ENCODE measurements around the gene SPRYD3.
"Not testable (repeated sequence)": the region's sequence is repeated elsewhere in the genome, so short reads cannot be mapped to it uniquely, and the experiment has no call there.

The SPRYD3 gene, protein sequence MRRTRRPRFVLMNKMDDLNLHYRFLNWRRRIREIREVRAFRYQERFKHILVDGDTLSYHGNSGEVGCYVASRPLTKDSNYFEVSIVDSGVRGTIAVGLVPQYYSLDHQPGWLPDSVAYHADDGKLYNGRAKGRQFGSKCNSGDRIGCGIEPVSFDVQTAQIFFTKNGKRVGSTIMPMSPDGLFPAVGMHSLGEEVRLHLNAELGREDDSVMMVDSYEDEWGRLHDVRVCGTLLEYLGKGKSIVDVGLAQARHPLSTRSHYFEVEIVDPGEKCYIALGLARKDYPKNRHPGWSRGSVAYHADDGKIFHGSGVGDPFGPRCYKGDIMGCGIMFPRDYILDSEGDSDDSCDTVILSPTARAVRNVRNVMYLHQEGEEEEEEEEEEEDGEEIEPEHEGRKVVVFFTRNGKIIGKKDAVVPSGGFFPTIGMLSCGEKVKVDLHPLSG

DNA sequence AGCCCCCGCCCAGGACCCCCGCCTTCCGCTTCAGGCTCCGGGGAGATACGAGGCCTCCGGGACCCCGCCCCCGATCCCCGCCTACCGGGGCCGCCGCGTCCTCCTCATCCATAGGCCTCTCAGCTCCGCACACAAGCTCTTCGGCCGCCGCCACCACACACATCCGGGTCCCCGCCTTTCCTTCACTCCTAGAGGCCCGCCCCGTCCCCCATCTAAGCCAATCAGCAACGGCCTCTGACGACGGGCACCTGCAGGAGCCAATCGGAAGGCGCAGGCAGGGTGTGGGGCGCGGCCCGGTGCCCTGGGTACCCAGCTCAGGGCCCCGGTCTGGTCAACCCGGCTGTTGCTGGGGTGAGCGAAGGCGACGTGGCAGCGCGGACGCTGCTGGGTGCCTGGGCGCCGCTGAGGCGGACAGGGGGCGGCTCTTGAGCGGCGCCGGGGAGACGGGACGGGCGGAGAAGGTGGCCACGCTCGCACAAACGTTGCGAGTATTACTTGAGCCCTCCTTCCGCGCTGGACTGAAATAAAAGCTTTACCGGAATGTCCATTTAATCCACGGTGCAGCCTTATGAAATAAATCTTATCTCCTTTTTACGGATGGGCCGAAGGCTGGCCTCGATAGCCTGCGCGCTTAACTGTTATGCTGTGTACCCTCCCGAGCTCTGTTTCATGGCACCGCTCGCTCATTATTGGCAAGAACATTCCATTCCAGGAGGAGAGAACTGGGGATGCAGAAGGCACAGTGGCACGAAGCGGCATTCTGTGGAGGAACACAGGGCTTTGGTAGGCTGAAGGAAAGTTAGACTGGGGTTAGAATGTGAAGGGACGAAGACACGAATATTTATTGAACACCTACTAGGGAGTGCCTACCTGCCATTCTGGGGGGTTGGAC is at the start of gene SPRYD3:
SPRYD3 (minus strand) TSS at position 165 of the 892 bp plus-strand sequence; CDS start at position 108, 57 bp downstream.
- in situ Hi-C loops (cut with MboI; ENCODE audit: low sequenced_read_pairs): no loop called here

DNA sequence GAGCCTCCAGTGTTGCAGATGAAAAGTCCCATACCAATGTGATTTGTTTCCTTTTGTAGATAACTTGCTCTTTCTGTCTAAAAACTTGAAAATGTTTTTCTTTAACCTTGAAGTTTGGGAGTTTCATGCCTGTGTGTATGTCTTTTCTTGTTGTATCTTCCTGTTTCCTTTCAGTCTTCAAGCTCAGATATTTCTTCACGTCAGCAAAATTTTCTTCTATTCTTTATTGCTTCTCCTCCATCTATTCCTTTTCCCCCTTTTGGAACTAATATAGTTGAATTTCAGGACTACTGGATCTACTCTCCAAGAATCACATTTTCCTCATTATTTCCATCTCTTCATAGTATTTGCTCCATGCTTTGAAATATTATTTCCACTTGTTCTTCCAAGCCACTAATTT is 48.0 kb upstream of the SPRYD3 start:
- in situ Hi-C loops (cut with MboI; ENCODE audit: low sequenced_read_pairs): no loop called here

DNA sequence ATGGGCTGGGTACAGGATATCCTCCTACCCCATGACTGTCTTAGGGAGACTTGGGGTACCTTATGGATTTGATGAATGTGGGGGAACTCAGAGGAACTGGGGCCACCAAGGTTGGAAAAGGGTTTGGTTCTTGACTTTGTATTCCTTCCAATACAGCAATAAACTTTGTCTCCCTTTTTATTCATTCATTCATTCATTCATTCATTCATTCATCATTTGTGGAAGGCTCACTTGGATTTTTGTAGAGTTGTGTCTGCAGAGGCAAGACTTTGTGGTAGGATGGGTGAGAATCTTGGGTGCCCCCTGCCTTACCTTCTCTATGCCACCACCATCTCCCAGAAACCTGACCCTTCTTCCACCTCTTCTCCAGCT is 45.1 kb upstream of the SPRYD3 start:
- in situ Hi-C loops (cut with MboI; ENCODE audit: low sequenced_read_pairs): no loop called here

DNA sequence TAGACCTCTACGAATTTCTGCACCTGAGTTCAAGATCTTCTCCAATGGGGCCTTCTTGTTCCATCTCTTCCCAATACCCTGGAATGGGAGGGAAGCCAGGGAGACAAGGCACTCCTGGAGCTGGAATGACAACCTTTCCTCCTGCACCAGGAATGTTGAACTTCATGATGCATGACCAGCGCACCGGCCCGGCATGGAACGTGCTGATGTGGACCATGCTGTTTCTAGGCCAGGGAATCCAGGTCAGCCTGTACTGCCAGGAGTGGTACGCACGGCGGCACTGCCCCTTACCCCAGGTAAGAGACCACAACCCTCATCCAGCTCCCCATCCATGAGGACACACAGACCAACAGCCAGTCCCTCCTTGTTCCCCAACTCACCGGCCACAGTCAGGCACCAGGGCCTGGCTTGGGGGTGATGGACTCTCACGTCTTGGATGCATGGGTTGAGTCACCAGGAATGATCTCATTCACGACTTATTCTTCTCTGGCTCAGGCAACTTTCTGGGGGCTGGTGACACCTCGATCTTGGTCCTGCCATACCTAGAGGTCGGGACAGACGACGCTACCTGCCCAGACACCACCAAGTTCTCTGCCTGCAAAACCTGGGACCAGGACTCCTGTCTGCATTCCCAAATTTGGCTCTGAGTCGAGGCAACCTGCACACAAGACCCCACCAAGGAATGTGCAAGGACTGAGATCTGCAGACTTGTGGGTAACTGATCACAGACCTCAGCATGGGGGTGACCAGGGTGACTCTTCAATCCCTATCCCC is 44.6 kb upstream of the SPRYD3 start:
- in situ Hi-C loops (cut with MboI; ENCODE audit: low sequenced_read_pairs): no loop called here

DNA sequence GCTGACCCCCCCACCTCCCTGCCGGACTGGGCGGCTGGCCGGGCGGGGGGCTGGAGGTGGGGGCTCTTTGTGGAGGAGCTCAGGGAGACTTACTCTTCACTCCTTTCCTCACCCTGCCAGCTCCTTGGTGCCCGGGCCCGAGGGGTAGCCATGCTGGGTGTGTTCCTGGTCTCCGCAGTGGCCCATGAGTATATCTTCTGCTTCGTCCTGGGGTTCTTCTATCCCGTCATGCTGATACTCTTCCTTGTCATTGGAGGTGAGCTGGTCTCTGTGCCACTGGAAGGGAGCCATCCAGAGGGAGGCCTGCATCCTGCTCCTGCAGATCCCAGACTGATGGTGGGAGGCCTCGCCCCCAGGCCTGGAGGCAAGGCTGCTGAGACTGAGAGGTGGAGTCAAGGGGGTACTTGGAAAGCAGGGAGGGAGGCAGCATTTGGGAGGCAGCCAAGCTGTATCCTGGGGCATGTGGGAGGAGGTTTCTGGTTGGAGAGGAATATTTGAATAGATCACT is 43.8 kb upstream of the SPRYD3 start:
- in situ Hi-C loops (cut with MboI; ENCODE audit: low sequenced_read_pairs): no loop called here

DNA sequence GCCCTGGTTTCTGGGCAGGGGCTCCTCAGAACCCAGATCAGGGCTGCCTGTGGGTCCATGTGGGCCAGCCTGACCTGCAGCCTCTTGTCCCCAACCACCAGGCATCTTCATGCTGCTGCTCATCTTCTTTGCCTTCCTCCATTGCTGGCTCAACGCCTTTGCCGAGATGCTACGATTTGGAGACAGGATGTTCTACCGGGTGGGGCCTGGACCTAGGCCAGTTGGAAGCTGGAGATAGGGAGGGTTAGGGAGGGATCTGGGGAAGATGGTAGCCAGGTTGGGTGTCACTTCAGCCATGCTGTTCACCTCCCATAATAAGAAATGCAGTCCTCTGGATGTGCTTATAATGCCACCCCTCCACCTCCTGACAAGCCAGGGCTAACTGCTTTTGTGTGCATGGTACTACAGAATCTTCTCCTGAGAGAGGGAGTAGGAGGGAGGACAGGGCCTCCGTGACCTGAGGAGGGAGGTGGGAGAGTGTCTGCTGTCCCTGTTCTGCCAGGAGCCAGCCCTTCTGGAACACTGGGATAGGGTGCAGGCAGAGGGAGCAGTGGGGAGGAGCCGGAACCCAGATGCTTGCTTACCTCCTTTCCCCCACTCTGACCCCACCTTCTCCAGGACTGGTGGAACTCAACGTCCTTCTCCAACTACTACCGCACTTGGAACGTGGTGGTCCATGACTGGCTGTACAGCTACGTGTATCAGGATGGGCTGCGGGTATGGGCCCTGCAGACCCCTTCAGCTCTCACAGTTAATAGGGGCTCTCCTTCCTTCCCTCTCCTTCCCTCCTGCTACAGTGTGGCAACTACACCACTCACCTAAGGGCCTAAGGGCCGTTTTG is 41.7 kb upstream of the SPRYD3 start:
- in situ Hi-C loops (cut with MboI; ENCODE audit: low sequenced_read_pairs): no loop called here

DNA sequence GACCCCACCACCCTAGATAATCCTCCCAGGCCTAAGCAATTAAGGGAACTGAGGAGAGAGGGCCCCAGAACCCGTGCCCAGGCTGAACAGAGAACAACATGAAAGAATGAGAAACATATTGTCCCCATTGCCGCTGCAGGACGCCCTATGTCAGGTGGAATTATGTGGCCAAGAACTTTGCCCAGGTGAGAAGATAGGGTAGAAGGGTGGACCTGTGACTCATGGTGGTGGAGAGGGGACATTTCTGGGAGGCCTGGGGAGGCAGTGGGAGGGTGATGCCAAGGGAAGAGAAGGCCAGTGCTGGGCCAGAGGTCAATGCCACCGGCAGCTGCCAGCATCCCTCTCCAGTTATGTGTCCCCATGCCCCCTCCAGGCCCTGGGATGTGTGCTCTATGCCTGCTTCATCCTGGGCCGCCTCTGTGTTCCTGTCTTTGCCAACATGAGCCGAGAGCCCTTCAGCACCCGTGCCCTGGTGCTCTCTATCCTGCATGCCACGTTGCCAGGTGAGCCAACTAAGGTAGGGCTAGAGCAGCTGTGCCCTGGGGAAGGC is 39.6 kb upstream of the SPRYD3 start:
- in situ Hi-C loops (cut with MboI; ENCODE audit: low sequenced_read_pairs): no loop called here

DNA sequence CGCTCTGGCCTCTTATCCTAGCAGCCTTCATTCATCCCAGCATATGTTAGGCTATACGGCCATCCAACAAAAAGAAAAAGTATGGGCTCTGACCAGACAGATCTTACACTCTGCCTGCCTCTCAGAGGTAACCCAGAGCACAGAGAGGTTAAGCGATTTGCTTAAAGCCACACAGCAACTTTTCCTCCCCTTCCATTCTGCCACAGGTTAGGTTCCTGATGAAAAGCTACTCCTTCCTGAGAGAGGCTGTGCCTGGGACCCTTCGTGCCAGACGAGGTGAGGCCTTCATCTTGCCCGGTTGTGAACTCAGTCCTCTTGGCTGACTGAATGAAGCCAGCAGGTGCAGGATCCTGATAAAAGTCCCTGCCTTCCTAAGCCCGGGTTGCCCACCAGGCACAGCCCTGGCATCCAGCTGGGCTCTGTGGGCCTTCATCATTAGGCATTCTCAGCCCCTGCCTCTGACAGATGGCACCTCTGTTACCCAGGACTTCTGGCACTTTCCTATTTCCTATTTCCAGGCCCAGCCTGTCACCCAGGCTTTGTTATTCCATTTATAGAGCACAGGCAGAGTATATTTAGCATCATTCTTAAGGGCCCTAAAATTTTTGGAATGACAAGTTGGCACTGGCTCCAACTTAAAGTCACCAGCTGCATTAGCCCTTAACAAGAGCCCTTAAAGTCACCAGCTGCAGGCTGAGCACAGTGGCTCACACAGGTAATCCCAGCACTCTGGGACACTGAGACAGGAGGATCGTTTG is 36.9 kb upstream of the SPRYD3 start:
- in situ Hi-C loops (cut with MboI; ENCODE audit: low sequenced_read_pairs): no loop called here

DNA sequence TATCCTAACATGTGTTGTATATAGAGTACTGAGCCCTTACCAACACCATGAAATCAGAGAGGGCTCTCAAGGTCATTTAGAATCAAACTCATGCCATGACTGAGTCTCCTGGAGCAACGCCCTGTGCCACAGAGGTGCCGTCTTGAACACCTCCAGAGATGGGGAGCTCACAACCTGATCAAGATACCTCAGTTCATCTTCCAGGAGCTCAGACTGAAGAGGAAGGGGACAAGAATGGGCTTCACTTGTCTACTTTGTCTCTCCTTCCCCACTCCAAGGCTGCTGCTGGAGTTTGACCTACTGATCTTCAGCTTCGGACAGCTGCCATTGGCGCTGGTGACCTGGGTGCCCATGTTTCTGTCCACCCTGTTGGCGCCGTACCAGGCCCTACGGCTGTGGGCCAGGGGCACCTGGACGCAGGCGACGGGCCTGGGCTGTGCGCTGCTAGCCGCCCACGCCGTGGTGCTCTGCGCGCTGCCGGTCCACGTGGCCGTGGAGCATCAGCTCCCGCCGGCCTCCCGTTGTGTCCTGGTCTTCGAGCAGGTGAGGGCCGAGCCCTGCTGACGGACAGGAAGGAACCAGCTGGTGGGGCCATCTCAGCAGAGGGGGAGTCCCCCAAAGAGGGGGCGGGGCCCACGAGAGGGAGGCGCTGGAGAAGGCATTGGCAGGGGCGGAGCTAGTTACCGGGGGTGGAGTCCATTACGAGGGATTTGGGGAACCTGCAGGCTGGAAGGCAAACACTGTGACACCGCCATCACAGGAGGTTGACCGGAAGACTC is 36.1 kb upstream of the SPRYD3 start:
- in situ Hi-C loops (cut with MboI; ENCODE audit: low sequenced_read_pairs): no loop called here

DNA sequence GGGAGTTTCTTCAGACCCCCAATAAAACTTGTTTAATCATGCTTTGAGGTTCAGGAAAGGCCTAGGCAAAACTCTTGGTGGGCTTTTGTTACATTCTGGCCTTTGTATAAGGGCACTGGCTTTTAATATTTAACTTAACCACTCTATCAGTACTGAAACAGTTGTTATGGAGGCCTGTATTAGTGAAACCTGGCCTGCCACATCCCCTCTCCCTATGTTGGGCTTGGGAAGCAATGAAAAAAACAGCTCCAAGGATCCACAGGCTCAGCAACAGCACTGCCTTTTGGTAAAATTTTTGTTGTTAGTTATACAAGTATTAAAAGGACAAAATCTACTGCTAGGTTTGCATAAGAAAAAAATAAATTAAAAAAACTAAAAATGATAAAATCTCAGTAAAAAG is 34.8 kb upstream of the SPRYD3 start:
- in situ Hi-C loops (cut with MboI; ENCODE audit: low sequenced_read_pairs): no loop called here

DNA sequence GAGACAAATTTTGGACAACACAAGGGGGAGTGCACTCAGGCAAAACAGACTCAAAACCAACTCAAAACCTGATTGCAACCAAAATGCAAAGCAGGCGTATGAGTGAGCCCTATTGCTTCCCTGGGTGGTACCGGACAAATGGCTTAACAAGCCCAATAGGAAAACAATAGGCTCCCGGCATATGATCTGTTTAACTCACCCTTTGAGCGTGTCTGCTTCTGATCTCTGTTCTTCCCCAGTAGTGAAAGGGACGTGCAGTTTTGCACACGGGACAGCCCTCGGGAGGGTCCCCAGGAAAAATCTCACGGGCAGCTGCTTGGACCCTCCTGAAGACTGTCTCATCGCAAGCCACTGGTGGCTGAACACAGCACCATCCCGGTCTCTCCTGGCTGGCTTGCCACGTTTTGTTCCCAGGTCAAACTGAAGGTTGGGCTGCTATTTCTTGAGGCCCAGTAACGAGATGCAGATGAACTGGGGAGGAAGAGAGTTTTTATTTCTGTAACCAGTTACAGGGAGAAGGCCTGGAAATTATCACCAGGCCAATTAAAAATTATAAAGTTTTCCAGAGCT is 34.0 kb upstream of the SPRYD3 start:
- in situ Hi-C loops (cut with MboI; ENCODE audit: low sequenced_read_pairs): no loop called here

DNA sequence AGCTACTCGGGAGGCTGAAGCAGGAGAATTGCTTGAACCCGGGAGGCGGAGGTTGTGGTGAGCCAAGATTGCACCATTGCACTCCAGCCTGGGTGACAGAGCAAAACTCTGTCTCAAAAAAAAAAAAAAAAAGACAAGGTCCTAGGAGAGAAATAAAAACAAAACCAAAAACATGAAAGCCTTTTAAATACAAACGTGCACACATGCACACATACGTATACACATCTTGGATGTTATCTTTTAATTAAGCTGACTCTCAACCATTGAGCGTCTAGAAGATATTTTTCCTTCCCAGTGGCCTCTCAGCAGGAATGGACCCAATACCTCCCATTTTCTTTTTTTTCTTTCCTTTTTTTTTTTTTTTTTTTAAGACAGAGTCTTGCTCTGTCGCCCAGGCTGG is 33.2 kb upstream of the SPRYD3 start:
- in situ Hi-C loops (cut with MboI; ENCODE audit: low sequenced_read_pairs): not testable (repeated sequence)

DNA sequence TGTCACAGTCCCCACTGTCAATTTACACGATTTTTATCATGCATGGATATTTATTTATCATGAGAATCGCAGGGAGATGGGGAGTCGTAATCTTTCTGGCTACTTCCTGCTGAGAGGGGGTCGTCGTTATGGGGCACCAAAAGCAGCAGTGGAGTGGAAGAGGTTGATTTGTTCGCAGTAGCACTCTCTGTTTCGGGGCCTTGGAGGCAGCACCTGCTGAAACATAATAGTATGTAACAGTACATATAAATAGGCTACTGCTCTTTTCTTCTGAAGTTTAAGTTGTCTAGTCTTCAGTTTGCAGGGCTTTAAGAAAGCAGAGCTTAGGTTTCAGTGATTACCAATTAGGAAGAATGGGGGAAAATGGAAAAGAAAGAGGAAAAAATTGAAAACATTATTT is 27.9 kb upstream of the SPRYD3 start:
- in situ Hi-C loops (cut with MboI; ENCODE audit: low sequenced_read_pairs): no loop called here

DNA sequence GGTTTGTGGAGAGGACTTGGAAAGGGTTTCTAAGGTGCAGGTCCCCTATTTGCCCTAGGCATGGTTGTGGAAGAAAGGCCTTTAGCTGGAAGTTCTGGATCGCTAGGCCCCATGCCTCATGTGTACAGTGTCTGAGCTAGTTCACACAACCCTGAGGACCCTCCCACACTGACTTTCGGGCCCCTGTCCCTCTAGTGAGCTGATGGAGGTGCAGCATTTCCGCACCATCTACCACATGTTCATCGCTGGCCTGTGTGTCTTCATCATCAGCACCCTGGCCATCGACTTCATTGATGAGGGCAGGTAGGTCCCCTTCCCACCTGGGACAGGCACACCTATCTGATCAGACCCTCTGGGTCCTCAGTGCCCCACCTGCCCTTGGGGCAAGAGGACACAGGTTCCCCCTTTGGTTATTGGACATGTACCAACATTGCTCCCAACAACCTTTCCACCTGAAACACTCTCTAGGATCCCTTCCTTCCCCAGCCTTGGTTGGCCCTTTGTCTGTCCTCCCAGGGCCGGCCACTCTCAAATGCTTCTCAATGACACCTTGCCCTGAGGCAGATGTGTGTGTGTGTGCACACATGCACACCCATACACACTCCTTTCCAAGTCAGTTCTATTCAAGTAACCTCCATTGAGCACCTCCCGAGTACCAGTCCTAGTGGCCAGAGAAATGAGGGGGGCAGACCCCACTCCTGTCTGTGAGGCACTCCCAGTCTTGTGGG is 26.7 kb upstream of the SPRYD3 start:
- in situ Hi-C loops (cut with MboI; ENCODE audit: low sequenced_read_pairs): no loop called here

DNA sequence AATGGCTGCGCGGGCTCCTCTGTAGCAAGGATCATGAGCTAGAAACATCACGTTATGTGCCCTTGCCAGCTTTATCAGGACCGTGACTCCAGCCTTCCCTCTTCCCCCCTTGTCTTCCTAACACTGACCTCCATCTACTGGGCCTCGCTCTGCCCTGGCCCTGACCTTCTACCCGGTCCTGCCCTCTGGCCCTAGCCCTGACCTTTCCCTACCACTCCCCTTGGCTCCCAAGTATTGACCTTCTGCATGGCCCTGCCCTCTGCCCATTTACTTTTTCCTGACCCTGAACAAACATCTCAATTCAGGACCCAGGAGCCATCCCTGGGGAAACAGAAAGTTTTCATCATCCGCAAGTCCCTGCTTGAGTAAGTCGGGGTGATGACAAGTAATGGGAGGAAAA is 26.1 kb upstream of the SPRYD3 start:
- in situ Hi-C loops (cut with MboI; ENCODE audit: low sequenced_read_pairs): no loop called here

DNA sequence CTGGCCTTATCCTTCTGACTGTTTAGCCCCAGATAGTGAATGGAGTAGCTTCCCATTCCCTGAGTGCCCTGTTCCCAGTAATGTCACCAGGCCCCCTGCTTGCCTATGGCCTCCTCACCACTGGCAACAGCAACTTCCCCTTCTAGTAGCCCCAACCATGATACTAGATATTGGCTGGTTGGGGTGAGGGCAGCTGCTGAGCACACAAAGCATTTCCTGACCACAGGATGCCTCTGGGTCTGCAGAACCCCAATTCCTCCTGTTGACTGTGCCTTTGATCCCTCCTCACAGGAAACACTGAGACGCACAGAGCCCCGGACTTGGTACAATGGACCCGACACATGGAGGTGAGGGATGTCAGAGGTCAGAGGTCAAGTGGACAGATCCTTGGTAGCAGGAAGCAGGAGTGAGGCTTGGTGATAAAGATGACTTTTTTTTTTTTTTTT is 24.7 kb upstream of the SPRYD3 start:
- in situ Hi-C loops (cut with MboI; ENCODE audit: low sequenced_read_pairs): no loop called here
